ENCODE results near the gene PTPN4.
A peak's percentile ranks its signal among the peaks of the same experiment; 100 is the strongest.

PTPN4 gene

DNA sequence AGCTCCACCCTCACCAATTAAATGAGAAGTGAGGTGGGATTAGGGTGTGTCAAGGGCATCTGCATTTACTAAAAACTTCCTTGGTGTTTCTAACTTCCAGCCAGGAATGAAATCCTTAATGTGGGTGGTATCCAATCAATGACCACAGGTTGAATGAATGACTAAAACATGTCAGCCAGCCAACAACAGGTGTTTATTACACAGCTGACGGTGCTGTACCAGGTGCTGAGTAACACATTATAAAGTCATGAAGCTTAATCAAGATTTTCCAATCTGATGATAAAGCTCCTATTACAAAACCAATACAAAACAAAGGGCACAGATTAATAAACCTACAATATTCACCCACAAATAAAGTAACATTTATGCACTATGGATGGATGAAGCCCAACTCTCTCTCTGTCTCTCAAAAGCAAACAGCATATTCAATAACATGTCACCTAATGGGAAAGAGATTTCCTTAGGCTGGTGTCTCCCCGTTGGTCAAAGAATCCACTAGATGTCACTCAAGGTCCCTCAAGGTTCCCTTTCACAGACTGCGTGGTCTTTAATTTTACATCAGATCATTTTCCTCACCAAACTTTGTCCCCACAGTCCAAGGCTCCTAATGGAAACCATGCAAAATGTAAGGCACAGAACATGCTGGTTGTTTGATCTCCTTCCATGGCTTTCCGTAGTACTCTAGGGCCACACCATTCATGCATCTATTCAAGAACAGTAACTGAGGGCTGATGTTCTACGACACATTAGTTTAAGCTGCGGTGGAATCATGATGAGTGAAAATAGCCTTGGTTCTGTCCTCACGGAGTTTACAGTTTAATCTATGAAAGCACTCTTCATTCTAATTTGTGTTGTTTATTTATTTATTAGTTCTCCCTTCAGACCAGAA lies 6.4 kb upstream of the PTPN4 start:
- Histone ChIP-seq H3K4ac (ENCODE audit: low read depth, low read length) (no peak overlapping the region), H3K18ac (ENCODE audit: low read length) (no peak overlapping the region), H2AK5ac (ENCODE audit: low read length) (no peak overlapping the region), H3K23ac (ENCODE audit: low read length) (no peak overlapping the region), H4K91ac (ENCODE audit: low read depth, low read length) (no peak overlapping the region), H3K14ac (ENCODE audit: low read length) (no peak overlapping the region), H3K4me3 (ENCODE audit: low read depth, low read length) (no peak overlapping the region), H3K9me3 (ENCODE audit: insufficient read depth, low read depth, low read length) (no peaks in the 10 kb centered on the region), H3K27me3 (ENCODE audit: insufficient read depth, low read length) (no peaks in the 10 kb centered on the region), H3K79me2 (ENCODE audit: control insufficient read depth, insufficient read depth, low read length, poor library complexity) (no peaks in the 10 kb centered on the region), H3K36me3 (ENCODE audit: control insufficient read depth in 1 of 2, insufficient read depth in 2 of 2, low read length in 2 of 2) (no peaks in the 10 kb centered on the region), H4K8ac (ENCODE audit: low read depth, low read length) (no peak overlapping the region), H3K79me1 (ENCODE audit: low read length) (no peaks in the 10 kb centered on the region), H3K9ac (ENCODE audit: low read length) (no peak overlapping the region), H3K4me2 (ENCODE audit: low read length) (no peak overlapping the region), H3K27ac (ENCODE audit: low read depth, low read length) (no peak overlapping the region), H2AFZ (ENCODE audit: insufficient read depth, low read length, poor library complexity) (no peak overlapping the region), H2BK5ac (ENCODE audit: low read depth, low read length, poor library complexity) (no peak overlapping the region), H2BK120ac (ENCODE audit: insufficient read depth, low read length, poor library complexity) (no peak overlapping the region), H3K4me1 (ENCODE audit: control insufficient read depth in 1 of 2, insufficient read depth in 2 of 2, low read length in 2 of 2) (no peaks in the 10 kb centered on the region), H4K12ac (ENCODE audit: low read depth, low read length) (no peak overlapping the region), H2BK12ac (ENCODE audit: low read length) (no peak overlapping the region)
- DNase-seq: peak in 1 of 2 donors; percentile 50
- WGBS (ENCODE audit: extremely low coverage, insufficient coverage, insufficient read length): no CpG with 5 or more reads among the region's 7 CpGs

GRCh38 chr2:119753930-119754321 lies 5.8 kb upstream of the PTPN4 start:
- Histone ChIP-seq H3K4me3 (ENCODE audit: low read depth, low read length) (no peak overlapping the region), H2BK5ac (ENCODE audit: low read depth, low read length, poor library complexity) (no peak overlapping the region), H3K23ac (ENCODE audit: low read length) (no peak overlapping the region), H4K12ac (ENCODE audit: low read depth, low read length) (no peak overlapping the region), H3K14ac (ENCODE audit: low read length) (no peak overlapping the region), H4K91ac (ENCODE audit: low read depth, low read length) (no peak overlapping the region), H3K27me3 (ENCODE audit: insufficient read depth, low read length) (no peaks in the 10 kb centered on the region), H4K8ac (ENCODE audit: low read depth, low read length) (no peak overlapping the region), H3K9ac (ENCODE audit: low read length) (no peak overlapping the region), H3K4me2 (ENCODE audit: low read length) (no peak overlapping the region), H3K4me1 (ENCODE audit: control insufficient read depth in 1 of 2, insufficient read depth in 2 of 2, low read length in 2 of 2) (no peaks in the 10 kb centered on the region), H3K36me3 (ENCODE audit: control insufficient read depth in 1 of 2, insufficient read depth in 2 of 2, low read length in 2 of 2) (no peaks in the 10 kb centered on the region), H2AK5ac (ENCODE audit: low read length) (no peak overlapping the region), H2AFZ (ENCODE audit: insufficient read depth, low read length, poor library complexity) (no peak overlapping the region), H2BK12ac (ENCODE audit: low read length) (no peak overlapping the region), H3K4ac (ENCODE audit: low read depth, low read length) (no peak overlapping the region), H3K79me1 (ENCODE audit: low read length) (no peaks in the 10 kb centered on the region), H2BK120ac (ENCODE audit: insufficient read depth, low read length, poor library complexity) (no peak overlapping the region), H3K79me2 (ENCODE audit: control insufficient read depth, insufficient read depth, low read length, poor library complexity) (no peaks in the 10 kb centered on the region), H3K18ac (ENCODE audit: low read length) (no peak overlapping the region), H3K27ac (ENCODE audit: low read depth, low read length) (no peak overlapping the region), H3K9me3 (ENCODE audit: insufficient read depth, low read depth, low read length) (no peaks in the 10 kb centered on the region)
- WGBS (ENCODE audit: extremely low coverage, insufficient coverage, insufficient read length): no CpG with 5 or more reads among the region's 1 CpG
- no peak for DNase-seq

GRCh38 chr2:119755906-119756305 lies 3.8 kb upstream of the PTPN4 start:
- Histone ChIP-seq H3K79me1 (ENCODE audit: low read length) (peaks cover 8% of the 10 kb centered on the region), H4K12ac (ENCODE audit: low read depth, low read length) (no peak overlapping the region)
- no CpG with 5 or more reads among the region's 1 CpG for WGBS (ENCODE audit: extremely low coverage, insufficient coverage, insufficient read length)

DNA sequence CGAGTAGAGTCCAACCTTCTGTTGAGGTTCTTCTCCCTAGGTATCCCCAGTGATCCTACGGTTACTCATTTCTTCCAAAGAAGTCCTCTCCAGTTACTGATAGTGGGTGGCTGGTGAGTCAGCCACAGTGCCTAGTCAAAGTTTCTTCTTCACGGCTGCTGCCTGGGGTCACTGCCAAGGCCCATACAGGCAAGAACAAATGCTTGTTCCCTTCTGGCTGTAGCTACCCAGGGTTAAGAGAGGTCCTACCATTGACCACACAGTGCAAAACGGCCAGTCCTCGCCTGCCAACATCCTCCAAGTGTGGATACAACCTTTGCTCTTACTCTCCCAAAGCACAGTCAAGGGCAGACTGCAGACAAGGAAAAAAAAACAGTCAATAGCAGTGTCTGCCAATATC lies 2.9 kb upstream of the PTPN4 start:
- Histone ChIP-seq H2BK5ac (ENCODE audit: low read depth, low read length, poor library complexity) (no peak overlapping the region), H3K23ac (ENCODE audit: low read length) (no peak overlapping the region), H2BK120ac (ENCODE audit: insufficient read depth, low read length, poor library complexity) (no peak overlapping the region), H3K79me1 (ENCODE audit: low read length) (peaks cover 8% of the 10 kb centered on the region), H3K4me1 (ENCODE audit: control insufficient read depth in 1 of 2, insufficient read depth in 2 of 2, low read length in 2 of 2) (no peaks in the 10 kb centered on the region), H2AK5ac (ENCODE audit: low read length) (no peak overlapping the region), H3K36me3 (ENCODE audit: control insufficient read depth in 1 of 2, insufficient read depth in 2 of 2, low read length in 2 of 2) (no peaks in the 10 kb centered on the region), H3K27me3 (ENCODE audit: insufficient read depth, low read length) (no peaks in the 10 kb centered on the region), H3K4ac (ENCODE audit: low read depth, low read length) (no peak overlapping the region), H3K18ac (ENCODE audit: low read length) (no peak overlapping the region), H4K8ac (ENCODE audit: low read depth, low read length) (no peak overlapping the region), H3K79me2 (ENCODE audit: control insufficient read depth, insufficient read depth, low read length, poor library complexity) (peaks cover 5% of the 10 kb centered on the region), H4K91ac (ENCODE audit: low read depth, low read length) (no peak overlapping the region), H3K4me2 (ENCODE audit: low read length) (no peak overlapping the region), H3K4me3 (ENCODE audit: low read depth, low read length) (no peak overlapping the region), H3K14ac (ENCODE audit: low read length) (no peak overlapping the region), H3K9ac (ENCODE audit: low read length) (no peak overlapping the region), H2AFZ (ENCODE audit: insufficient read depth, low read length, poor library complexity) (no peak overlapping the region), H3K9me3 (ENCODE audit: insufficient read depth, low read depth, low read length) (no peaks in the 10 kb centered on the region), H2BK12ac (ENCODE audit: low read length) (no peak overlapping the region), H4K12ac (ENCODE audit: low read depth, low read length) (no peak overlapping the region), H3K27ac (ENCODE audit: low read depth, low read length) (no peak overlapping the region)
- no CpG with 5 or more reads among the region's 5 CpGs for WGBS (ENCODE audit: extremely low coverage, insufficient coverage, insufficient read length)
- no peak for DNase-seq

More at GRCh38 chr2:119755906-119756305, 3.8 kb upstream of the PTPN4 start:
- no peak overlapping the region for H4K91ac ChIP-seq (ENCODE audit: low read depth, low read length)
- no peak for DNase-seq
- no peaks in the 10 kb centered on the region for H3K9me3 ChIP-seq (ENCODE audit: insufficient read depth, low read depth, low read length)
- H3K4me1 ChIP-seq (ENCODE audit: control insufficient read depth in 1 of 2, insufficient read depth in 2 of 2, low read length in 2 of 2): no peaks in the 10 kb centered on the region
- H3K9ac ChIP-seq (ENCODE audit: low read length): no peak overlapping the region
- H2BK120ac ChIP-seq (ENCODE audit: insufficient read depth, low read length, poor library complexity): no peak overlapping the region
- H3K27me3 ChIP-seq (ENCODE audit: insufficient read depth, low read length): no peaks in the 10 kb centered on the region
- H3K23ac ChIP-seq (ENCODE audit: low read length): no peak overlapping the region
- H3K4me2 ChIP-seq (ENCODE audit: low read length): no peak overlapping the region
- H3K79me2 ChIP-seq (ENCODE audit: control insufficient read depth, insufficient read depth, low read length, poor library complexity): peaks cover 5% of the 10 kb centered on the region
- H2BK12ac ChIP-seq (ENCODE audit: low read length): no peak overlapping the region
- no peak overlapping the region for H3K18ac ChIP-seq (ENCODE audit: low read length)
- H3K27ac ChIP-seq (ENCODE audit: low read depth, low read length): no peak overlapping the region
- H3K14ac ChIP-seq (ENCODE audit: low read length): no peak overlapping the region
- no peak overlapping the region for H2BK5ac ChIP-seq (ENCODE audit: low read depth, low read length, poor library complexity)
- H3K4me3 ChIP-seq (ENCODE audit: low read depth, low read length): no peak overlapping the region
- H2AFZ ChIP-seq (ENCODE audit: insufficient read depth, low read length, poor library complexity): no peak overlapping the region
- no peaks in the 10 kb centered on the region for H3K36me3 ChIP-seq (ENCODE audit: control insufficient read depth in 1 of 2, insufficient read depth in 2 of 2, low read length in 2 of 2)
- H2AK5ac ChIP-seq (ENCODE audit: low read length): no peak overlapping the region
- H4K8ac ChIP-seq (ENCODE audit: low read depth, low read length): no peak overlapping the region
- no peak overlapping the region for H3K4ac ChIP-seq (ENCODE audit: low read depth, low read length)

All from trophoblast cell (in vitro differentiated cells and primary cell).